Activated CD4-positive, CD25-positive, alpha-beta regulatory T cell (primary cell): ENCODE measurements around the gene CDH23.
"Not testable (repeated sequence)": the region's sequence is repeated elsewhere in the genome, so short reads cannot be mapped to it uniquely, and the experiment has no call there.

ENCODE experiments used
- DNase-seq, 4 experiments: peaks; one replicate each; lab custom pipeline; 2025; lab: John Stamatoyannopoulos, UW

CDH23 gene

GRCh38 chr10:71838264-71839211 lies 441.8 kb downstream of the CDH23 start:
- DNase-seq = no peak

- DNase-seq = no peak
Measured at GRCh38 chr10:71840177-71840957, 443.6 kb downstream of the CDH23 start.

GRCh38 chr10:71840958-71841335 lies 444.2 kb downstream of the CDH23 start:
- DNase-seq = no peak

DNA sequence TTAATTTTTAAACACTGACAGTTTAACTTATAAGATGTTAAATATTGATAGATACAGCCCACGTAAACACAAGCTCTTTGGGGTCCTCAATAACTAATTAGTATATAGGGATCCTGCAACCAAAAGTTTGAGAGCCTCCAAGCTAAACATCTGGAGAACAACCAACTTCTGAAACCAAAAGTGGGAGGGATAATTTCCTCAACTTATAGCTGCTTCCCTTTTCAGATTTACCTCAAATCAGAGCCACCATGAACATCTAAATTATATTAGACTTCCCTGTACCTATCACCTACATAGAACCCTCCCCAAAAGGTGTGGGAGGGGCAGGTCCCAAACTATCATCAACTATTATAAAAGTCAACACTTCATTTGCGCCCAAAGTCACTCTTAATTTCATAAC lies 445.7 kb downstream of the CDH23 start:
- no peak for DNase-seq

DNA sequence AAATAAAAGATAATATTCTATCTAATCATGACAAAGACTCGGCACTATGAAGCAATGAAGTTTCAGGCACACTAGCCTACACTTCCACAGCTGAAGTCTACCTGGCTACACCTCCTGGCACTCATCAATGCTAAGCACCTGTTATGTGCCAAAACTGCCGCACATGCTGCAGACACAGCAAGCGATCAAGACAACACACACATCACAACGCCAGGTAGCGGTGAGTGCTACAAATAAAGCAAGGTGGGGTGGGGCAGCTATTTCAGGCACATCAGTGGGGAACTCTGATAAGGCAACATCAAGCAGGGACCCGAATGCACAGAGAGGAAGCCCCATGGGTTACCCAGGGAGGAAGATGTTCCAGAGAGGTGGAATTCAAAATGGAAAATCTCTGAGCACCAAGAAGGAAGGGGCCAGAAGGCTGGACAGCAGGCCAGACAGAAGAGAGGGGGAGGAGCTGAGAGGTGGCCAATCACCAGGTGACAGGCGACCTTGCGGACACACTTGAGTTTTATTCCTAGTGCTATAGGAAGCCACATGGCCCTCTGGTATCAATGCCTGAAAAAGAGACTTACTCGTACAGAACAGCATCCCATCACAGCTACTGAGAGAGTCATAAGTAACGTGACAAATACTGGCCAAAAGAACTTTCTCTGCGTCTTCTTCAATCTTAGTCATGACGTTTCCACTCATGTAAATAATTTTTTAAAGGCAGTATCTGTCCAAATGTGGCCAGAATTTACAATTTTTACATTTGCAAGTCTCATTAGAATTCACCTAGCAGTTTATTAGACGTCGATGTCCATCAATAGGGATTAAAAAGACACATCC lies 446.4 kb downstream of the CDH23 start:
- no peak for DNase-seq

- DNase-seq = no peak
Measured at GRCh38 chr10:71844084-71844483, 447.4 kb downstream of the CDH23 start.

DNA sequence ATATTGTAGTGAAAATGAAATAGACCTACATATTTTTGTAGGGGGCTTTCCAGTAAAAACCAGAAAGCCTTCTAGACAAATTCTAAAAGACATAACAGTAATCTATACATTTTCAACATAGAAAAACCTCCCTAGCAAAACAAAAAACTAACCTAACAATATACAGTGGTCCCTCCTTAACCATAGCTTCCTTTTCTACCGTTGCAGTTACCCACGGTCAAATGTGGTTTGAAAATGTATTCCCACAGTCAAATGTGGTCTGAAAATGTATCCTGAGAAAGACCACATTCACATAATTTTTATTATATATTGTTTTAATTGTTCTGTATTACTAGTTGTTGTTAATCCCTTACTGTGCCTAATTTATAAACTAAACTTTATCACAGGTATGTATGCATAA lies 448.0 kb downstream of the CDH23 start:
- no peak for DNase-seq

GRCh38 chr10:71845410-71846405 lies 449.0 kb downstream of the CDH23 start:
- no peak for DNase-seq

DNA sequence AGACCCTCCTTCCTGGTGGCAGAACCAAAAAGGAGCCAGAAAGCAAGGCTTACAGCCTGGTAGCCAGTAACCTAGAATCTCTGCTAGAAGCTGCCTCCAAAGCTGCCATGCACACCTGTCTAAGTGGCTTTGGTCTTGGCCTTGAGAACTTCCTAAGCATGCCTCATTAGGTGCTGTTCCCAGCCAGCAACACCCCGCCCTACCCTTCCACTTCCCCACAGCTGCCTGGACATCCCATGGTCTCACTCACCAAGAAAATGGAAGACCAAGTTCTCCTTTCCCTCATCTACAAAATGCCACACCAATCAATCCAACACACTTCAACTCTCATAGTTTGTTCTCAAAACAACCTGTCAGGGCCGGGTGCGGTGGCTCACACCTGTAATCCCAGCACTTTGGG lies 450.1 kb downstream of the CDH23 start:
- no peak for DNase-seq

- no peak for DNase-seq
Measured at GRCh38 chr10:71847418-71847817, 450.7 kb downstream of the CDH23 start.

- no peak for DNase-seq
Measured at GRCh38 chr10:71848325-71849275, 451.9 kb downstream of the CDH23 start.

GRCh38 chr10:71849461-71849908 lies 452.8 kb downstream of the CDH23 start:
- no peak for DNase-seq

DNA sequence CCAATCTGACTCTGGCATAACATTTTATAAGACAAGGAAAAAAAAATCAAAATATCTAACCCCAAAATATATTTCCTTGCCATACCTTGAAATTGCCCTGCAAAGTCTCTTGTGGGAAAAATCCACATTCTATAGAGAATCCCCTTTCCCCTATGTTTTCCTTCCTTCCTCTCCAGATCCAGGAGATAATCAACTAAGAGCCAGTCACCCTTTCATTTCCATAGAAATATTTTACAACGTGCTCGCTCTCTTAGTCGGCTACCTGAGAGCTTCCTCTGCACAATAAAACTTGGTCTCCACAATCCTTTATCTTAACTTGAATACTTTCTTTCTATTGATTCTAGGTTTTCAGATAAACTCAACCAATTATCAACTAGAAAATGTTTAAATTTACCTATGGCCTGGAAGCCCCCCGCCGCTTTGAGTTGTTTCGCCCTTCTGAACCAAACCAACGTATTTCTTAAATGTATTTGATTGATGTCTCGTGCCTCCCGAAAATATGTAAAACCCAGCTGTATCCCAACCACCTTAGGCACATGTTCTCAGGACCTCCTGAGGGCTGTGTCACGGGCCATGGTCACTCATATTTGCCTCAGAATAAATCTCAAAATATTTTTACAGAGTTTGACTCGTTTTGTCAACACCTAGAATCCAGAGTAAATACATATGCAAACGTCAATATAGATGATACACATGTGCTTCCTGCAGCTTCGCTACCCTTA lies 453.5 kb downstream of the CDH23 start:
- no peak for DNase-seq

DNA sequence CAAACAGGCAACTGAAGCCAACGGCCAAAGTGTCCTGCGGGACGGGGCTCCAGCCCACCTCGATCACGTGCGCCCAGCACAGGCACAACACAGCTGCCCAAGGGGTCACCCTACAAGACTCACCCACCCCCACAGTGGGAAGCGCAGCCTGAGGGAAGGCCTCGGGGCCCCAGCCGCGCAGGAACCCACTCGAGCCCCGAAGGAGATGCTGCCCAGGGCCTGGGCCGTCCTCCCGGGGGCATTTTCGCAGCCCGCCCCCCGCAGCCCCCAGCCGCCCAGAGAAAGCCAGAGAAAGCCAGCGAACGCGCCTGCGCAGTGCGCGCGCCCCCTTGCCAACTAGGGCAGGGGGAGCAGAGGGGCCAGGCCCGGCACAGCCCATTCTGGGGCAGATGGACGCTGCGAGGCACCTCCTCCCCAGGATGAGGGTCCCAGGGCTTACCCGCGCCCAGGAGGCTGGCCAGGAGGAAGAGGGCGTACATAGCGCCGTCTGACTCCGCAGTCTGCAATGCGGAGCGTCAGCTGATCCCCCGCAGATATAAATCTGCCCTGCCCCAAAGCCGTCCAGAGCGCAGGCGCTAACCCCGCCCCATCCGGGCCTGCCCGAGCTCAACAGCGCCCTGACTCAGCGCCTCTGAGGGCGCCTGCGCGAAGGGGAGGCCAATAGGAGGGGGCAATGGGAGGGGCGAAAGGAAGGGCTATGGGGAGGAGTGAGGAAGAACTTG lies 454.2 kb downstream of the CDH23 start, which contains the start of gene PSAP:
Gene PSAP (minus strand): TSS at position 509 of the 722 bp plus-strand sequence. CDS start 30 bp downstream, at position 479.
- peak; percentile 91 to 98 (median 96) for DNase-seq

GRCh38 chr10:71851465-71852095 lies 454.9 kb downstream of the CDH23 start:
- DNase-seq = not testable (repeated sequence)

DNA sequence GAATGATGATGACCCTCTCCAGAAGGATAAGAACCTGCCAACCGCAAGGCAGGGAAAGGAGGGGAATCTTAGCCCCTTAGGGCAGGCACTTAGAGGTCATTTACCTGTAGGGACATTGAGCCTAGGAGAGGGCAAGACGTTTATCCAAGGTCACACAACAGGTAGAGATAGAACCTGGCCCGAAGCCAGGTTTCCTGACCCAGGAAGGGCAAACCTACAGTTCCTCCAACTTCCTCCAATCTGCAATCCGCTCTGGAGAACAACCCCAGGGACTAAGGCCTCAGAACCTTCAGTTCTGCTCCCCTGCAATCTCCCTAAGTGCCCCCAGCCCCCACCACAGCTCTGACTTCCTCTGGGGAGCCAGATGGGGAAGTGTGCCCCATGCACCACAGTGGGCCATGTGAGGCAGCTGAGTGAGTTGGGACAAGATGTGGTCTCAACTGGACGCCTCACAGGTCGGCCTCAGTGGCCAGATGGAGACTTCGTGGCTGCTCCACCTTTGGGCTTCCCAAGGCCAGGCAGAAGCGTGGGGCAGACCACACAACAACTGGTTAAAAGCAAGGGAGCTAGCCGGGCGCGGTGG lies 455.7 kb downstream of the CDH23 start:
- DNase-seq = no peak

- DNase-seq = no peak
Measured at GRCh38 chr10:71854031-71854430, 457.3 kb downstream of the CDH23 start.
